SK-N-SH (cell line): ENCODE data around the gene ZBTB5. TPM values are rescaled to one million over a fixed set of nuclear protein-coding genes. Genes with fewer than 3 reads are reported as not detected.
A peak's percentile ranks its signal among the peaks of the same experiment; 100 is the strongest.

ENCODE experiments used
- CTCF ChIA-PET: fragments of 300-600, 350-600 bp; formaldehyde crosslinking; extraction: SDS; loops from one replicate; lab custom pipeline; 2021; lab: Yijun Ruan, JAX
- POLR2A ChIA-PET: fragments of 350-600 bp; sonication (Branson Sonifier 250); formaldehyde crosslinking; extraction: SDS; loops from one replicate; lab custom pipeline; 2020; ENCODE audit warnings: antibody characterized with exemption, inconsistent platforms; lab: Yijun Ruan, JAX
- DNase-seq: peaks from one replicate; pipeline ENCODE4 v3.0.0; 2012
- H2AFZ ChIP-seq: fragments of 200-600 bp; sonication (generic); 2 replicates; pipeline ENCODE4 v1.8.1; 2016; ENCODE audit warnings: antibody characterized with exemption, mild to moderate bottlenecking, low read depth
- H3F3A ChIP-seq: fragments of 200-600 bp; sonication (generic); replicated peaks from 2 replicates; pipeline ENCODE3; 2016; ENCODE audit warnings: antibody characterized with exemption, mild to moderate bottlenecking; ENCODE audit not compliant: insufficient read depth
- H3K27ac ChIP-seq, 2 experiments: fragments of 200-500 bp in 1 of 2; fragments of 200-600 bp in 1 of 2; sonication (Bioruptor generic) in 1 of 2; sonication (generic), shearing (Covaris generic) in 1 of 2; 2 replicates each; pipeline versions ENCODE4 v1.5.1 to v1.6.1; 2014 to 2016; ENCODE audit warnings: low read depth in 2 of 2, inconsistent platforms in 1 of 2, low read length in 1 of 2, mild to moderate bottlenecking in 1 of 2, mixed read lengths in 1 of 2
- H3K27me3 ChIP-seq: fragments of 200-600 bp; sonication (generic), shearing (Covaris generic); 2 replicates; pipeline ENCODE4 v1.6.1; 2016; ENCODE audit warnings: mixed run types; ENCODE audit not compliant: insufficient read depth
- H3K36me3 ChIP-seq, 2 experiments: fragments of 200-500 bp in 1 of 2; fragments of 200-600 bp in 1 of 2; sonication (Bioruptor generic) in 1 of 2; sonication (generic) in 1 of 2; replicated peaks in 1 of 2; 2 replicates each; pipeline versions ENCODE3 to v1.5.1; 2014 to 2016; ENCODE audit warnings: low read length in 1 of 2, mild to moderate bottlenecking in 1 of 2; ENCODE audit not compliant: insufficient read depth in 2 of 2, control insufficient read depth in 1 of 2
- H3K4me1 ChIP-seq, 2 experiments: fragments of 200-500 bp in 1 of 2; fragments of 200-600 bp in 1 of 2; sonication (Bioruptor generic) in 1 of 2; sonication (generic), shearing (Covaris generic) in 1 of 2; 2 replicates each; pipeline versions ENCODE4 v1.5.1 to v1.6.1; 2014 to 2016; ENCODE audit warnings: low read depth in 1 of 2, low read length in 1 of 2, mixed run types in 1 of 2; ENCODE audit not compliant: insufficient read depth in 2 of 2, control insufficient read depth in 1 of 2
- H3K4me2 ChIP-seq: fragments of 200-600 bp; sonication (generic), shearing (Covaris generic); 2 replicates; pipeline ENCODE4 v1.6.1; 2017; ENCODE audit warnings: mixed run types
- H3K4me3 ChIP-seq, 2 experiments: fragments of 200-500 bp in 1 of 2; fragments of 200-600 bp in 1 of 2; sonication (Bioruptor generic) in 1 of 2; sonication (generic), shearing (Covaris generic) in 1 of 2; 2 replicates each; pipeline versions ENCODE4 v1.5.1 to v1.8.1; 2014 to 2016; ENCODE audit warnings: low read depth in 2 of 2, inconsistent platforms in 1 of 2, low read length in 1 of 2, mild to moderate bottlenecking in 1 of 2, mixed read lengths in 1 of 2, moderate library complexity in 1 of 2
- H3K79me2 ChIP-seq: fragments of 200-600 bp; sonication (generic); 2 replicates; pipeline ENCODE4 v1.8.1; 2017; ENCODE audit warnings: mild to moderate bottlenecking; ENCODE audit not compliant: insufficient read depth
- H3K9ac ChIP-seq: fragments of 200-600 bp; sonication (generic); 2 replicates; pipeline ENCODE4 v1.6.1; 2017; ENCODE audit warnings: mixed run types
- H3K9me2 ChIP-seq: fragments of 200-600 bp; sonication (generic); 2 replicates; pipeline ENCODE4 v1.6.1; 2017; ENCODE audit warnings: mixed run types
- H3K9me3 ChIP-seq: fragments of 200-600 bp; sonication (generic); 2 replicates; pipeline ENCODE4 v1.6.1; 2017; ENCODE audit warnings: mixed run types, mild to moderate bottlenecking, moderate library complexity
- H4K20me1 ChIP-seq: fragments of 200-600 bp; sonication (generic); 2 replicates; pipeline ENCODE4 v1.6.1; 2017; ENCODE audit warnings: mild to moderate bottlenecking, mixed run types; ENCODE audit not compliant: insufficient read depth
- CHD2 ChIP-seq: fragments of 150-350 bp; IDR thresholded peaks from 2 replicates; pipeline ENCODE4 v1.6.1; 2018; ENCODE audit warnings: low read length; ENCODE audit not compliant: partially characterized antibody
- EP300 ChIP-seq, 2 experiments: IDR thresholded peaks; 2 replicates each; pipeline versions ENCODE4 v1.4.0 to v1.6.1; 2012; ENCODE audit warnings: borderline replicate concordance in 1 of 2, low read depth in 1 of 2, low read length in 1 of 2
- FOSL2 ChIP-seq: IDR thresholded peaks from 2 replicates; pipeline ENCODE4 v1.4.0; 2012; ENCODE audit warnings: low read depth, mild to moderate bottlenecking, moderate library complexity, borderline replicate concordance
- FOXJ3 ChIP-seq: sonication (generic); formaldehyde crosslinking; IDR thresholded peaks from 2 replicates; pipeline ENCODE4 v1.5.1; 2020; ENCODE audit warnings: mild to moderate bottlenecking, missing genetic modification reagents
- GABPA ChIP-seq: IDR thresholded peaks from 2 replicates; pipeline ENCODE4 v1.4.0; 2012; ENCODE audit warnings: low read depth, mild to moderate bottlenecking
- JUND ChIP-seq: IDR thresholded peaks from 2 replicates; pipeline ENCODE4 v1.4.0; 2012
- MXI1 ChIP-seq: IDR thresholded peaks from 2 replicates; pipeline ENCODE4 v1.6.1; 2012; ENCODE audit warnings: mild to moderate bottlenecking, low read depth, low read length, improper control_type of control experiment
- NRF1 ChIP-seq: IDR thresholded peaks from 2 replicates; pipeline ENCODE4 v1.6.1; 2012; ENCODE audit warnings: low read depth, mild to moderate bottlenecking, low read length
- RAD21 ChIP-seq: IDR thresholded peaks from 2 replicates; pipeline ENCODE4 v1.6.1; 2012; ENCODE audit warnings: mild to moderate bottlenecking, low read length
- RCOR1 ChIP-seq: fragments of 150-350 bp; IDR thresholded peaks from 2 replicates; pipeline ENCODE4 v1.6.1; 2017; ENCODE audit warnings: antibody characterized with exemption, low read length
- SMC3 ChIP-seq: IDR thresholded peaks from 2 replicates; pipeline ENCODE4 v1.6.1; 2012; ENCODE audit warnings: low read depth, low read length, improper control_type of control experiment
- TEAD4 ChIP-seq: IDR thresholded peaks from 2 replicates; pipeline ENCODE4 v1.4.0; 2012; ENCODE audit warnings: mild to moderate bottlenecking, borderline replicate concordance; ENCODE audit not compliant: insufficient read depth
- WGBS: methylation state at CpG from one replicate; pipeline ENCODE4 v1.1.6; 2017; ENCODE audit warnings: low lambda C conversion rate; 5-methylcytosine and 5-hydroxymethylcytosine counted together
- polyA plus RNA-seq, 3 experiments: library from polyadenylated mRNA; depleted of rRNA; stranded (reverse); fragments of >200 nt; gene quantifications; 2 replicates each; pipeline ENCODE4 v1.2.3, GENCODE V29; 2012
- TF ChIP-seq, protein P1 (sequence below): fragments of 200-600 bp; sonication (generic); IDR thresholded peaks from 2 replicates; pipeline ENCODE4 v1.6.1; 2017; ENCODE audit warnings: antibody characterized with exemption, mild to moderate bottlenecking, moderate library complexity
- TF ChIP-seq, protein P2 (sequence below): IDR thresholded peaks from 2 replicates; pipeline ENCODE4 v1.4.0; 2012; ENCODE audit warnings: low read depth, borderline replicate concordance
- TF ChIP-seq, protein P3 (sequence below): IDR thresholded peaks from 2 replicates; pipeline ENCODE4; 2012
- TF ChIP-seq, protein P4 (sequence below): IDR thresholded peaks from 2 replicates; pipeline ENCODE4 v1.6.1; 2012; ENCODE audit warnings: mild to moderate bottlenecking, low read depth, low read length, moderate library complexity

Gene ZBTB5
- polyA plus RNA-seq, 1 of the 3 experiments (the other 2 are of a cell fraction): 6.3 TPM

DNA sequence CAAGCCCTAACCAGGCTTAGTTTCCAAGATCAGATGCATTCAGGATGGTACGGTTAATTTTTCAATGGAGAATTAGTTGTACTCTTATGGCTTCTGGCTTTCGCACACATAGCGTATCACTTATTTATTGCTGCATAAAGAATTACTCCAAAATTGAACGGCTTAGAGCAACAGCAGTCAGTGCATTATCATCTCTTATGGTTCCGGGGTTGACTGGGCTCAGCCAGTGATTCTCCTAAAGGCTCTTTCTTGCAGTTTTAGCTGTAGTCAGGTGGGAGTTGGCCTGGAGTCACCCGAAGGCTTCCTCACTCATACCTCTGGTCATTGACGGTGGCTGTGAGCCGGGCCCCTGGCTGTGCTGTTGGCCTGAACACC, 43.3 kb downstream of the ZBTB5 start:
- H4K20me1 ChIP-seq: peaks cover 16% of the 10 kb centered on the region
- peaks cover 35% of the 10 kb centered on the region for H3K79me2 ChIP-seq
- peak overlapping the region; percentile 61 to 90 for H3K4me3 ChIP-seq
- WGBS: 73% methylated on average over 8 of the region's 8 CpGs
- H2AFZ ChIP-seq: peak overlapping the region; percentile 89; the same call in 1 of the 2 replicates
- H3K9me3 ChIP-seq: no peaks in the 10 kb centered on the region
- H3F3A ChIP-seq: no peaks in the 10 kb centered on the region
- H3K36me3 ChIP-seq: peaks cover 9 to 12% of the 10 kb centered on the region in 2 experiments
- peaks cover 13 to 19% of the 10 kb centered on the region in 2 experiments; a peak in 2 of 4 replicates for H3K4me1 ChIP-seq
- no peaks in the 10 kb centered on the region for H3K9me2 ChIP-seq
- no peak for DNase-seq
- peak overlapping the region; percentile 90 for H3K9ac ChIP-seq
- H3K27me3 ChIP-seq: no peaks in the 10 kb centered on the region
- H3K27ac ChIP-seq: peak overlapping the region; percentile 64 to 76
- CTCF ChIA-PET: interaction anchor here (2.6 kb wide), 1 partner anchor 9 kb away, joined by 7 read pairs; no protein-coding TSS in a partner anchor
- TF ChIP-seq MXI1 (no peak), SMC3 (no peak), EP300 (IDR thresholded peaks at IDR 0.05; ENCODE audit: borderline replicate concordance in 1 of 2, low read depth in 1 of 2, low read length in 1 of 2) (no peak), NRF1 (no peak), CHD2 (no peak), GABPA (no peak), RAD21 (no peak), FOXJ3 (CRISPR knock-in tag) (no peak), JUND (no peak), TEAD4 (no peak), RCOR1 (no peak), FOSL2 (no peak)
- TF ChIP-seq, protein P1, sequence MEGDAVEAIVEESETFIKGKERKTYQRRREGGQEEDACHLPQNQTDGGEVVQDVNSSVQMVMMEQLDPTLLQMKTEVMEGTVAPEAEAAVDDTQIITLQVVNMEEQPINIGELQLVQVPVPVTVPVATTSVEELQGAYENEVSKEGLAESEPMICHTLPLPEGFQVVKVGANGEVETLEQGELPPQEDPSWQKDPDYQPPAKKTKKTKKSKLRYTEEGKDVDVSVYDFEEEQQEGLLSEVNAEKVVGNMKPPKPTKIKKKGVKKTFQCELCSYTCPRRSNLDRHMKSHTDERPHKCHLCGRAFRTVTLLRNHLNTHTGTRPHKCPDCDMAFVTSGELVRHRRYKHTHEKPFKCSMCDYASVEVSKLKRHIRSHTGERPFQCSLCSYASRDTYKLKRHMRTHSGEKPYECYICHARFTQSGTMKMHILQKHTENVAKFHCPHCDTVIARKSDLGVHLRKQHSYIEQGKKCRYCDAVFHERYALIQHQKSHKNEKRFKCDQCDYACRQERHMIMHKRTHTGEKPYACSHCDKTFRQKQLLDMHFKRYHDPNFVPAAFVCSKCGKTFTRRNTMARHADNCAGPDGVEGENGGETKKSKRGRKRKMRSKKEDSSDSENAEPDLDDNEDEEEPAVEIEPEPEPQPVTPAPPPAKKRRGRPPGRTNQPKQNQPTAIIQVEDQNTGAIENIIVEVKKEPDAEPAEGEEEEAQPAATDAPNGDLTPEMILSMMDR: no peak
- TF ChIP-seq, protein P2, sequence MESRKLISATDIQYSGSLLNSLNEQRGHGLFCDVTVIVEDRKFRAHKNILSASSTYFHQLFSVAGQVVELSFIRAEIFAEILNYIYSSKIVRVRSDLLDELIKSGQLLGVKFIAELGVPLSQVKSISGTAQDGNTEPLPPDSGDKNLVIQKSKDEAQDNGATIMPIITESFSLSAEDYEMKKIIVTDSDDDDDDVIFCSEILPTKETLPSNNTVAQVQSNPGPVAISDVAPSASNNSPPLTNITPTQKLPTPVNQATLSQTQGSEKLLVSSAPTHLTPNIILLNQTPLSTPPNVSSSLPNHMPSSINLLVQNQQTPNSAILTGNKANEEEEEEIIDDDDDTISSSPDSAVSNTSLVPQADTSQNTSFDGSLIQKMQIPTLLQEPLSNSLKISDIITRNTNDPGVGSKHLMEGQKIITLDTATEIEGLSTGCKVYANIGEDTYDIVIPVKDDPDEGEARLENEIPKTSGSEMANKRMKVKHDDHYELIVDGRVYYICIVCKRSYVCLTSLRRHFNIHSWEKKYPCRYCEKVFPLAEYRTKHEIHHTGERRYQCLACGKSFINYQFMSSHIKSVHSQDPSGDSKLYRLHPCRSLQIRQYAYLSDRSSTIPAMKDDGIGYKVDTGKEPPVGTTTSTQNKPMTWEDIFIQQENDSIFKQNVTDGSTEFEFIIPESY: no peak
- TF ChIP-seq, protein P3, sequence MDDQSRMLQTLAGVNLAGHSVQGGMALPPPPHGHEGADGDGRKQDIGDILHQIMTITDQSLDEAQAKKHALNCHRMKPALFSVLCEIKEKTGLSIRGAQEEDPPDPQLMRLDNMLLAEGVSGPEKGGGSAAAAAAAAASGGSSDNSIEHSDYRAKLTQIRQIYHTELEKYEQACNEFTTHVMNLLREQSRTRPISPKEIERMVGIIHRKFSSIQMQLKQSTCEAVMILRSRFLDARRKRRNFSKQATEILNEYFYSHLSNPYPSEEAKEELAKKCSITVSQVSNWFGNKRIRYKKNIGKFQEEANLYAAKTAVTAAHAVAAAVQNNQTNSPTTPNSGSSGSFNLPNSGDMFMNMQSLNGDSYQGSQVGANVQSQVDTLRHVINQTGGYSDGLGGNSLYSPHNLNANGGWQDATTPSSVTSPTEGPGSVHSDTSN: no peak
- TF ChIP-seq, protein P4, sequence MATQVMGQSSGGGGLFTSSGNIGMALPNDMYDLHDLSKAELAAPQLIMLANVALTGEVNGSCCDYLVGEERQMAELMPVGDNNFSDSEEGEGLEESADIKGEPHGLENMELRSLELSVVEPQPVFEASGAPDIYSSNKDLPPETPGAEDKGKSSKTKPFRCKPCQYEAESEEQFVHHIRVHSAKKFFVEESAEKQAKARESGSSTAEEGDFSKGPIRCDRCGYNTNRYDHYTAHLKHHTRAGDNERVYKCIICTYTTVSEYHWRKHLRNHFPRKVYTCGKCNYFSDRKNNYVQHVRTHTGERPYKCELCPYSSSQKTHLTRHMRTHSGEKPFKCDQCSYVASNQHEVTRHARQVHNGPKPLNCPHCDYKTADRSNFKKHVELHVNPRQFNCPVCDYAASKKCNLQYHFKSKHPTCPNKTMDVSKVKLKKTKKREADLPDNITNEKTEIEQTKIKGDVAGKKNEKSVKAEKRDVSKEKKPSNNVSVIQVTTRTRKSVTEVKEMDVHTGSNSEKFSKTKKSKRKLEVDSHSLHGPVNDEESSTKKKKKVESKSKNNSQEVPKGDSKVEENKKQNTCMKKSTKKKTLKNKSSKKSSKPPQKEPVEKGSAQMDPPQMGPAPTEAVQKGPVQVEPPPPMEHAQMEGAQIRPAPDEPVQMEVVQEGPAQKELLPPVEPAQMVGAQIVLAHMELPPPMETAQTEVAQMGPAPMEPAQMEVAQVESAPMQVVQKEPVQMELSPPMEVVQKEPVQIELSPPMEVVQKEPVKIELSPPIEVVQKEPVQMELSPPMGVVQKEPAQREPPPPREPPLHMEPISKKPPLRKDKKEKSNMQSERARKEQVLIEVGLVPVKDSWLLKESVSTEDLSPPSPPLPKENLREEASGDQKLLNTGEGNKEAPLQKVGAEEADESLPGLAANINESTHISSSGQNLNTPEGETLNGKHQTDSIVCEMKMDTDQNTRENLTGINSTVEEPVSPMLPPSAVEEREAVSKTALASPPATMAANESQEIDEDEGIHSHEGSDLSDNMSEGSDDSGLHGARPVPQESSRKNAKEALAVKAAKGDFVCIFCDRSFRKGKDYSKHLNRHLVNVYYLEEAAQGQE: no peak
- H3K4me2 ChIP-seq: peak overlapping the region; percentile 99
- POLR2A ChIA-PET: interaction anchor here (0.5 to 1.0 kb wide), 2 partner anchors 42 to 108 kb away, joined by 3 to 4 read pairs; no protein-coding TSS in a partner anchor
